Natural killer cell (primary cell): ENCODE results near the gene IGSF3. TPM values are rescaled to one million over a fixed set of nuclear protein-coding genes. Genes with fewer than 3 reads are reported as not detected.
A peak's percentile ranks its signal among the peaks of the same experiment; 100 is the strongest.

Experiments
- ATAC-seq, 3 donors: fragments of 150-1000 bp in 2 of 3; fragments of 200-7000 bp in 1 of 3; cut with Tn5 transposase; 1 replicate in 1 of 3; 2 replicates in 2 of 3; pipeline ENCODE4 v1.10.0; 2021; ENCODE audit warnings: mild to moderate bottlenecking in 2 of 3, moderate library complexity in 2 of 3
- DNase-seq, 2 donors: peaks; one replicate each; pipeline versions ENCODE4 v3.0.0 to v3.0.0-alpha.2; 2013 to 2021; ENCODE audit warnings: mixed read lengths in 1 of 2
- H3K27ac ChIP-seq: one replicate; pipeline ENCODE4 v1.5.1; 2013; ENCODE audit warnings: mild to moderate bottlenecking, low read length
- H3K27me3 ChIP-seq: one replicate; pipeline ENCODE4 v1.6.1; 2013; ENCODE audit warnings: low read length; ENCODE audit not compliant: control insufficient read depth, insufficient read depth
- H3K36me3 ChIP-seq: one replicate; pipeline ENCODE4 v1.6.1; 2013; ENCODE audit warnings: low read length; ENCODE audit not compliant: control insufficient read depth, insufficient read depth
- H3K4me1 ChIP-seq: one replicate; pipeline ENCODE4 v1.6.1; 2013; ENCODE audit warnings: low read length; ENCODE audit not compliant: control insufficient read depth, insufficient read depth
- H3K4me3 ChIP-seq: one replicate; pipeline ENCODE4 v1.5.1; 2013; ENCODE audit warnings: low read length
- H3K9me3 ChIP-seq: one replicate; pipeline ENCODE4 v1.6.1; 2013; ENCODE audit warnings: low read length; ENCODE audit not compliant: control insufficient read depth, insufficient read depth
- H3K27ac Mint-ChIP-seq, 2 donors: one replicate each; pipeline ENCODE4 v1.8.0; 2022; ENCODE audit warnings: mild to moderate bottlenecking in 2 of 2, mixed read lengths in 2 of 2, moderate library complexity in 1 of 2
- H3K27me3 Mint-ChIP-seq, 2 donors: one replicate each; pipeline ENCODE4 v1.8.0; 2022; ENCODE audit warnings: low read depth in 2 of 2, mixed read lengths in 2 of 2
- H3K36me3 Mint-ChIP-seq: one replicate; pipeline ENCODE4 v1.8.0; 2022; ENCODE audit warnings: mixed read lengths
- H3K4me1 Mint-ChIP-seq, 2 donors: one replicate each; pipeline ENCODE4 v1.8.0; 2022; ENCODE audit warnings: mixed read lengths in 2 of 2
- H3K4me3 Mint-ChIP-seq: one replicate; pipeline ENCODE4 v1.8.0; 2022; ENCODE audit warnings: mild to moderate bottlenecking, moderate library complexity, mixed read lengths
- H3K9me3 Mint-ChIP-seq, 2 donors: one replicate each; pipeline ENCODE4 v1.8.0; 2022; ENCODE audit warnings: mixed read lengths in 2 of 2
- WGBS: methylation state at CpG from one replicate; pipeline ENCODE4 v1.1.7; 2013; ENCODE audit warnings: missing lambda C conversion rate; ENCODE audit not compliant: insufficient coverage; 5-methylcytosine and 5-hydroxymethylcytosine counted together
- intact Hi-C: fragments of 100-400 bp; cut with micrococcal nuclease; formaldehyde crosslinking; loops from one replicate; pipeline ENCODE4 v1.14.2; 2022
- total RNA-seq, 4 donors: library from RNA; stranded (reverse); fragments of 120-200 nt in 1 of 4; gene quantifications; one replicate each; pipeline versions ENCODE4 v1.2.3 to v1.2.4, GENCODE V29; 2013 to 2022
- TF ChIP-seq, protein P1 (sequence below): fragments of 200-600 bp; IDR thresholded peaks from one replicate; pipeline ENCODE4 v1.8.0; 2022; ENCODE audit warnings: antibody characterized with exemption

Gene IGSF3
- total RNA-seq, 3 donors from 2014 or later (not counting 1 experiment from before 2014, with no cell fraction given) = 0.05 to 0.14 TPM; not detected in 1

DNA sequence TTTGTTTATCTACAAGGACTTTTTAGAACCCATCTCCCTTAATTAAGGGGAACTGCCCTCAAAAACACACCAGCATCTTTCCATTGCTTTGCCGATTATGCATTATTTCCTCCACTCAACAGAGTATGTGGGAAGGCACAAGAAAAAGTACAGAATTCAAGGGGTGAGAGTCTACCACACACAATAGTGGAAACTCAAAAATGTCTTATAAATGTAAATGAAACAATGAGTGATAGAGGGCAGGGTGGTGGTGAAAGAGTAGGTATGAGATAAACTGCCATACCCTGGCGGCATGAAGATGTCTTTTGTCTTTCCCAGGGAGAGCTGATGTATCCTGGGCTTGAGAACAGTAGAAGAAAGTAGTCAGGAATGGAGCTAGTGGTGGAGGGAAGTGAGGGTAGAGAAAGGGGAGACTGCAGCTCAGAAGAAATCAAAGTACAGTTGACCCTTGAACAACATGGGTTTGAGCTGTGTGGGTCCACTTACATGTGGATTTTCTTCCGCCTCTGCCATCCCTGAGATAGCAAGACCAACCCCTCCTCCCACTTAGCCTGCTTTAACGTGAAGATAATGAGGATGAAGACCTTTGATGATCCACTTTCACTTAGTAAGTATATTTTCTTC, 121.1 kb downstream of the IGSF3 start:
- peaks cover 22% of the 10 kb centered on the region for H3K36me3 ChIP-seq
- Mint-ChIP-seq H3K27ac (peak overlapping the region; percentile 77 to 78), H3K9me3 (no peaks in the 10 kb centered on the region), H3K4me3 (no peak overlapping the region), H3K4me1 (peaks cover 76 to 77% of the 10 kb centered on the region in 2 donors), H3K27me3 (no peaks in the 10 kb centered on the region), H3K36me3 (peaks cover 19% of the 10 kb centered on the region)
- no peaks in the 10 kb centered on the region for H3K27me3 ChIP-seq
- no peak overlapping the region for H3K4me3 ChIP-seq
- intact Hi-C loops = no loop called here
- 87% methylated on average over 2 of the region's 4 CpGs for WGBS
- no peaks in the 10 kb centered on the region for H3K9me3 ChIP-seq
- ATAC-seq = no peak
- TF ChIP-seq, protein P1, sequence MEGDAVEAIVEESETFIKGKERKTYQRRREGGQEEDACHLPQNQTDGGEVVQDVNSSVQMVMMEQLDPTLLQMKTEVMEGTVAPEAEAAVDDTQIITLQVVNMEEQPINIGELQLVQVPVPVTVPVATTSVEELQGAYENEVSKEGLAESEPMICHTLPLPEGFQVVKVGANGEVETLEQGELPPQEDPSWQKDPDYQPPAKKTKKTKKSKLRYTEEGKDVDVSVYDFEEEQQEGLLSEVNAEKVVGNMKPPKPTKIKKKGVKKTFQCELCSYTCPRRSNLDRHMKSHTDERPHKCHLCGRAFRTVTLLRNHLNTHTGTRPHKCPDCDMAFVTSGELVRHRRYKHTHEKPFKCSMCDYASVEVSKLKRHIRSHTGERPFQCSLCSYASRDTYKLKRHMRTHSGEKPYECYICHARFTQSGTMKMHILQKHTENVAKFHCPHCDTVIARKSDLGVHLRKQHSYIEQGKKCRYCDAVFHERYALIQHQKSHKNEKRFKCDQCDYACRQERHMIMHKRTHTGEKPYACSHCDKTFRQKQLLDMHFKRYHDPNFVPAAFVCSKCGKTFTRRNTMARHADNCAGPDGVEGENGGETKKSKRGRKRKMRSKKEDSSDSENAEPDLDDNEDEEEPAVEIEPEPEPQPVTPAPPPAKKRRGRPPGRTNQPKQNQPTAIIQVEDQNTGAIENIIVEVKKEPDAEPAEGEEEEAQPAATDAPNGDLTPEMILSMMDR = no peak
- no peak for DNase-seq
- peaks cover 6% of the 10 kb centered on the region for H3K4me1 ChIP-seq
- H3K27ac ChIP-seq = no peak overlapping the region

DNA sequence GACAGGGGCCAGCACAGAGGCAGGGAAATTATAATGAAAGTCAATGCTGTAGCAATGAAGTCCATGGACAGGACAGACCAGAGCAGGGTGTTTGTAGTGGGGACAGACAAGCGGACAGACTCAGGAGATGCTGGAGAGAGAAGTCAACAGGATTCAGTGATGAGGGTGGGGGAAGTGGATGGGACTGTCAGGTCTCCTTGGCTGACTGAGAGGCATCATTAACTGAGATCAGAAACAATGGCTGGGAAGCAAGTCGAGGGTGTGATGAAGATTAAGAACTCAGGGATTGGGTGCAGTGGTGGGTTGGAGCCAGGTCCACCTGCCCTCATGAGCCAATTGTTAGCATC, 122.2 kb downstream of the IGSF3 start:
- DNase-seq (no peak), ATAC-seq (no peak)
- Mint-ChIP-seq H3K27ac (peak overlapping the region; percentile 77 to 78), H3K4me3 (no peak overlapping the region), H3K36me3 (peaks cover 23% of the 10 kb centered on the region), H3K9me3 (no peaks in the 10 kb centered on the region), H3K4me1 (peaks cover 72 to 74% of the 10 kb centered on the region in 2 donors), H3K27me3 (no peaks in the 10 kb centered on the region)
- TF ChIP-seq, protein P1 = no peak
- no peaks in the 10 kb centered on the region for H3K27me3 ChIP-seq
- intact Hi-C loops = no loop called here
- H3K4me1 ChIP-seq = peaks cover 12% of the 10 kb centered on the region
- 98% methylated on average over 2 of the region's 2 CpGs for WGBS
- H3K27ac ChIP-seq = no peak overlapping the region
- peaks cover 24% of the 10 kb centered on the region for H3K36me3 ChIP-seq
- no peak overlapping the region for H3K4me3 ChIP-seq
- H3K9me3 ChIP-seq = no peaks in the 10 kb centered on the region

DNA sequence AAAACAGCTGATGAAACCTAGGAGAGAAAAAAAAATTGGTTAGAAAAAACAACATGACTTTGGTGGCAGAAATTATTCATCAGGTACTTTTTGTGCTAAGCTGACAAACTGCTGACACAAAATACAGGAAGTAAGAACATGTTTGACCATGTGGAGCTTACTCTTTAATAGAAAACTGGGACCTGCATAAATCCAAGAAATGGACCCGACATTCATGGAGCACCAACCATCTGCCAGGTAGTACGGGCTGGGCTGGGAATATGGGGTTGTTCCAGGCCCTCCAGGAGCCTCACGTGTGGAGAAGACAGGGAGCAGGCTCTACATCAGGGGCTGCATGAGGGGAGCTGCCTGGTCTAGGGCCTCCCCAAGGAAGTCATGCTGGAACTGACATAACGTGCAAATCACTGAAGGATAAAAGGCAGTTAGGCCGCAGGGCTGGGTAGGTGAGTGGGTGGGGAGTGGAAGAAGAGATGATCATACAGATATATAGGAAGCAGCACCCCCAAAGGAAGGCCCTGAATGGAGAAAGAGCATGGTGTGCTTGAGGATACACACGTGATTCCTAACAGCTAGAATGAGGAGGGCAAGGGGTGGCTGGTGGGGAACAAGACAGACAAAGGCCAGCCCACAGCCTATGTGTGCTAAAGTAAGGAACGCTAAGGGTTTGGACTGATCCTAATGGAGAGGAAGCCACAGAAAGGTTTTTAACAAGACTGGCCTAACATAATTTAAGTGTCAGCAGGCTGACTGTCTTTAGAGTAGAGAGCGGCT, 122.8 kb downstream of the IGSF3 start:
- H3K9me3 ChIP-seq = no peaks in the 10 kb centered on the region
- no peak overlapping the region for H3K27ac ChIP-seq
- intact Hi-C loops = no loop called here
- Mint-ChIP-seq H3K27me3 (no peaks in the 10 kb centered on the region), H3K27ac (peak overlapping the region; percentile 77 to 78), H3K4me3 (no peak overlapping the region), H3K36me3 (peaks cover 23% of the 10 kb centered on the region), H3K9me3 (no peaks in the 10 kb centered on the region), H3K4me1 (peaks cover 74 to 75% of the 10 kb centered on the region in 2 donors)
- WGBS = 74% methylated on average over 7 of the region's 8 CpGs
- DNase-seq = no peak
- H3K27me3 ChIP-seq = no peaks in the 10 kb centered on the region
- H3K4me3 ChIP-seq = no peak overlapping the region
- H3K4me1 ChIP-seq = peaks cover 12% of the 10 kb centered on the region
- peak in 1 of 3 donors; percentile 39 for ATAC-seq
- peaks cover 24% of the 10 kb centered on the region for H3K36me3 ChIP-seq
- TF ChIP-seq, protein P1 = no peak
